Measurements from ENCODE around the gene SLC2A13.

Gene SLC2A13

DNA sequence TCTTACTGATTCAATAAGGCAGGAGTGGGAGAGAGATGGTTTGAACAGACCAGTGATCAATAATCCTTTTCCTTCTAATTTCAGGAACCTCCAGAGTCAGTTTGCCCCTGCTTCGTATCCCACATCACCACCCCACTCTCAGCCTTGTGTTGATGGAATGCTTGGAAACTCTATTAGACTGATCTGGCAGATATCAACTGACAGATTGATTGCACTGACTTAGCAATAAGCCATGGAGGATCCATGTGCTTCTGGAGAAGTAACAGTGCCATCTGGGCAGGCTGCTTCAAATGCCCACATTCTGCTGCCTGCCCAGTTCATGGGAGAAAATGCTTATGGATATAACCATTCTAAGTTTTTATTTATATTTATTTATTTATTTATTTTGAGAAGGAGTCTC, 218.0 kb downstream of the SLC2A13 start:
- TF ChIP-seq, protein P1, sequence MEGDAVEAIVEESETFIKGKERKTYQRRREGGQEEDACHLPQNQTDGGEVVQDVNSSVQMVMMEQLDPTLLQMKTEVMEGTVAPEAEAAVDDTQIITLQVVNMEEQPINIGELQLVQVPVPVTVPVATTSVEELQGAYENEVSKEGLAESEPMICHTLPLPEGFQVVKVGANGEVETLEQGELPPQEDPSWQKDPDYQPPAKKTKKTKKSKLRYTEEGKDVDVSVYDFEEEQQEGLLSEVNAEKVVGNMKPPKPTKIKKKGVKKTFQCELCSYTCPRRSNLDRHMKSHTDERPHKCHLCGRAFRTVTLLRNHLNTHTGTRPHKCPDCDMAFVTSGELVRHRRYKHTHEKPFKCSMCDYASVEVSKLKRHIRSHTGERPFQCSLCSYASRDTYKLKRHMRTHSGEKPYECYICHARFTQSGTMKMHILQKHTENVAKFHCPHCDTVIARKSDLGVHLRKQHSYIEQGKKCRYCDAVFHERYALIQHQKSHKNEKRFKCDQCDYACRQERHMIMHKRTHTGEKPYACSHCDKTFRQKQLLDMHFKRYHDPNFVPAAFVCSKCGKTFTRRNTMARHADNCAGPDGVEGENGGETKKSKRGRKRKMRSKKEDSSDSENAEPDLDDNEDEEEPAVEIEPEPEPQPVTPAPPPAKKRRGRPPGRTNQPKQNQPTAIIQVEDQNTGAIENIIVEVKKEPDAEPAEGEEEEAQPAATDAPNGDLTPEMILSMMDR (IDR thresholded peaks at IDR 0.05; ENCODE audit: insufficient read depth, low read depth, low read length, missing control alignments): no peak
- H3K4me3 ChIP-seq (ENCODE audit: low read length): no peak overlapping the region
- no peak for DNase-seq (ENCODE audit: low read depth)

DNA sequence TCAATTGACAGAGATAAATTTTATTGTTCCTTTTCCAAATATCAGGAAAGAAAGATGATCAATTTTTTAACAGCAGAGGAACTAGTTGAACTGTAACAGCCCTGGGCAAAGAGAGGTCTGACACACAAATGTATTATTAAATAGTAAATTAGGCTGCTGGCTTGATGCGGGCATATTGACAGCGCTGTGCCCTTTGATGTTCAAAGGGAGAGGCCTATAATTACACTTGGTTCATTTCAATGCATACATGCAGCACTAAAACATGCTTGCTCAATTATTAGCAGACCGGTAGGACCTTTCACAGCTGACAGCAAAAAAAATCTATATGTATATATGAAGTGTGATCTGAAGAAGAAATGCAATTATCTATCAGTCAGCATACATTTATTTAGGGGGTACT, 219.8 kb downstream of the SLC2A13 start:
- TF ChIP-seq, protein P1 (IDR thresholded peaks at IDR 0.05; ENCODE audit: insufficient read depth, low read depth, low read length, missing control alignments): no peak
- H3K4me3 ChIP-seq (ENCODE audit: low read length): no peak overlapping the region
- no peak for DNase-seq (ENCODE audit: low read depth)

DNA sequence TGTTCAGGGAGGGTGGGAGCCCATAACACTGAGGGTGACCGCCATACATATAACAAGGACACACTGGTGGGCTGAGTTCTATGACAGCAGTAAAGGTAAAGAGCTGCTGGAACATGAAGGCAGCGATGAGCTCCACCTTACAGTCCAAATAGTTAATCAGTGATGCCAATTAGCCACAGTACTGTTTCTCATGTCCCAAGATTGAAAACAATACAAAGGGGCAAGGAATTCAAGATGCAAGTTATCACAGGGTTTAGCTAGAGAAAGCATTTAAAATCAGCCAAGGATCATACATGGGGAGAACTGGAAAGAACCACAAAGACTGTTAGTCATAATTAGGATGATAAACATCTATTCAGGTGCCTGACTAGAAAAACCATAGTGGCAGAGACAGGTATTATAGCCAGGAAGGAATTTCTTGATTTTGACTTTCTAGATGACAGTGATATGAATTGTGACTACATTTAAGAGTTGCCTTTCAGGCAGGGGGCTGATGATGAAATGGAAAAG, 221.2 kb downstream of the SLC2A13 start:
- TF ChIP-seq, protein P1 (IDR thresholded peaks at IDR 0.05; ENCODE audit: insufficient read depth, low read depth, low read length, missing control alignments): no peak
- no peak for DNase-seq (ENCODE audit: low read depth)
- no peak overlapping the region for H3K4me3 ChIP-seq (ENCODE audit: low read length)

DNA sequence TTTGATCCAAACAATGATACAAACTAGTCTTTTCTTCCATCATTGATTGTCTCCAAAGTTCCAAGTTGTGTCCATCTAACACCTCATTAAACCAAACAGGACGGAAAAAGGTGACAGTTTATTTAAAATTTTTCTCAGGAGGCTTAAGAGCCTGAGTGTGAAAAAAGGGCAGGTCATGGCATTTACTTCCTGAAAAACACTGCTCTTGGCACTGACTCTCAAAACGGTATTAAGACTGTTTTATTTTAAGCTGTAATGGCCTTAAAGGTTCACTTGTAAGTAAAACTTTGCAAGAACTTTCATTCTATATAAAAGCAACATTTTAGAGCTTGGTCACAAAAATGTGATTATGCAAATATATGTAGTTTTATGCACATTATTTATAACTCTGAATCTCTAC, 222.5 kb downstream of the SLC2A13 start:
- no peak for DNase-seq (ENCODE audit: low read depth)
- H3K4me3 ChIP-seq (ENCODE audit: low read length): no peak overlapping the region
- TF ChIP-seq, protein P1 (IDR thresholded peaks at IDR 0.05; ENCODE audit: insufficient read depth, low read depth, low read length, missing control alignments): no peak

DNA sequence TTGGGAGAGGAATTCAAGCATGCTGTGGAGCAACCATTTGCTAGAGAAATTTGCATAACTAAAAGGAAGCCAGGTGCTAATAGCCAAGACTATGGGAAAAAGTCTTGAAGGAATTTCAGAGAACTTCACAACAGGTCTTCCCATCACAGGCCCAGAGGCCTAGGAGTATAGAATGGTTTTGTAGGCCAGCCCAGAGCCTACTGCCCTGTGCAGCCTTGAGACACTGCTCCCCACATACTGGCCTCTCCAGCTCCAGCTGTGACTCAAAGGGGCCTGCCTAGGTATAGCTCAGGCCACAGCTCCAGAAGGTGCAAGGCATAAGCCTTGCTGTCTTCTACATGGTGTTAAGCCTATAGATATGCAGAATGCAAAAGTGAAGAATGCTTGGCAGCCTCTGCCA, 227.1 kb downstream of the SLC2A13 start:
- TF ChIP-seq, protein P1 (IDR thresholded peaks at IDR 0.05; ENCODE audit: insufficient read depth, low read depth, low read length, missing control alignments): no peak
- H3K4me3 ChIP-seq (ENCODE audit: low read length): no peak overlapping the region
- DNase-seq (ENCODE audit: low read depth): no peak

DNA sequence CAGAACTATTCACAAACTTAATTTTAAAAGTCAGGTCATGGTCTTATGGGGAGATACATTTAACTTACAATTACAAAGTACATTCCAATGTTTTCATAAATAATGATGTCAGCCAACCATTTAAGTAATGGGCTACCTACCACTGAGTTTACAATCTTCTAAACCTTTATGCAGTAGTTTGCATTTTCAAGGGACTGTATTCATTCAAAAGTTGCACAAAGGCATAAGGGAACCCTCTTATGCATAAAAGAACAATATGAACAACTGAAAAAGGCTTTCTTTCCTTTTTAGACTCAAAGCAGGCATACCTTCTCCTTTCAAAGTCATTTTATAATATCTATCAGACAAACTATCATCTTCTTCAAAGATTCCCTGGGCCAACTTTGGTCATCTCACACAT, 230.2 kb downstream of the SLC2A13 start:
- no peak for DNase-seq (ENCODE audit: low read depth)
- TF ChIP-seq, protein P1 (IDR thresholded peaks at IDR 0.05; ENCODE audit: insufficient read depth, low read depth, low read length, missing control alignments): no peak
- no peak overlapping the region for H3K4me3 ChIP-seq (ENCODE audit: low read length)

DNA sequence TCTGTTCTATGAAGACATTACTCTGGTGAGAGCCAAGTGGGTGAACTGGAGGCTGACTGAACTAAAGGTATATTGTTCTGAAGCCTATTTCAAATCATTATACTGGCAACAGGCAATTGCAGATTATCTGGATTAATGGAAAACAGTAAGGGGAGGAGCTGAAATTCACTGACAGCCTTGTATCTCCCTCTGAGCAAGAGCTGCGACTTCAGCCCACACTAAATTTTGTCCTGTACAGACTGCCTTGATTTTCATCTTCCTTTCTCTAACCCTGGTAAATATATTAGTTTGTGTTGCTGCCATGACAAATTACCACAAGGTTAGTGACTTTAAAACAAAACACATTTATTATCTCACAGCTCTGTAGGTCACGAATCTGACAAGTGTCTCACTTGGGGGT, 231.1 kb downstream of the SLC2A13 start:
- no peak for DNase-seq (ENCODE audit: low read depth)
- TF ChIP-seq, protein P1 (IDR thresholded peaks at IDR 0.05; ENCODE audit: insufficient read depth, low read depth, low read length, missing control alignments): no peak
- no peak overlapping the region for H3K4me3 ChIP-seq (ENCODE audit: low read length)
